OCI-LY1 (cell line): ENCODE data around the gene PRKCE.

Experiments
- H2AFZ ChIP-seq: fragments of 200-600 bp; sonication (generic), shearing (Covaris generic); 2 replicates; pipeline ENCODE4 v1.6.0; 2014; ENCODE audit warnings: antibody characterized with exemption, mild to moderate bottlenecking, low read length
- H3F3A ChIP-seq: fragments of 200-600 bp; sonication (generic), shearing (Covaris generic); 2 replicates; pipeline ENCODE4 v1.6.0; 2014; ENCODE audit warnings: mild to moderate bottlenecking, antibody characterized with exemption, low read length, moderate library complexity; ENCODE audit not compliant: insufficient read depth
- H3K27ac ChIP-seq: fragments of 200-600 bp; sonication (generic); 2 replicates; pipeline ENCODE4 v1.5.1; 2014; ENCODE audit warnings: low read length, mixed run types, mild to moderate bottlenecking, low read depth; ENCODE audit not compliant: poor library complexity, severe bottlenecking
- H3K27me3 ChIP-seq: fragments of 200-600 bp; sonication (generic); 2 replicates; pipeline ENCODE4 v1.6.0; 2014; ENCODE audit warnings: antibody characterized with exemption, mild to moderate bottlenecking, low read length, moderate library complexity; ENCODE audit not compliant: insufficient read depth
- H3K36me3 ChIP-seq: fragments of 200-600 bp; sonication (generic); 2 replicates; pipeline ENCODE4 v1.6.1; 2014; ENCODE audit warnings: mild to moderate bottlenecking, antibody characterized with exemption, low read length, moderate library complexity, mixed read lengths; ENCODE audit not compliant: insufficient read depth
- H3K4me1 ChIP-seq: fragments of 200-600 bp; sonication (generic); 2 replicates; pipeline ENCODE4 v1.5.1; 2014; ENCODE audit warnings: mild to moderate bottlenecking, low read length, moderate library complexity; ENCODE audit not compliant: insufficient read depth, severe bottlenecking
- H3K4me2 ChIP-seq: fragments of 200-600 bp; sonication (generic), shearing (Covaris generic); 2 replicates; pipeline ENCODE4 v1.6.1; 2014; ENCODE audit warnings: low read length
- H3K4me3 ChIP-seq: fragments of 200-600 bp; sonication (generic); 2 replicates; pipeline ENCODE4 v1.5.1; 2014; ENCODE audit warnings: low read length, low read depth, mild to moderate bottlenecking, mixed read lengths; ENCODE audit not compliant: poor library complexity, severe bottlenecking
- H3K79me2 ChIP-seq: fragments of 200-600 bp; shearing (Covaris generic); 2 replicates; pipeline ENCODE4 v1.6.1; 2016; ENCODE audit warnings: mixed run types, low read length, mixed read lengths; ENCODE audit not compliant: insufficient read depth
- H3K9ac ChIP-seq: fragments of 200-600 bp; sonication (generic), shearing (Covaris generic); 2 replicates; pipeline ENCODE4 v1.6.1; 2014; ENCODE audit warnings: mild to moderate bottlenecking, low read length, mixed read lengths
- H3K9me2 ChIP-seq: fragments of 200-600 bp; sonication (generic), shearing (Covaris generic); 2 replicates; pipeline ENCODE4 v1.6.1; 2014; ENCODE audit warnings: low read depth, mild to moderate bottlenecking, low read length, mixed read lengths
- H3K9me3 ChIP-seq: fragments of 200-600 bp; shearing (Covaris generic); 2 replicates; pipeline ENCODE4 v1.6.1; 2014; ENCODE audit warnings: low read length, mixed read lengths
- H4K20me1 ChIP-seq: fragments of 200-600 bp; sonication (generic), shearing (Covaris generic); 2 replicates; pipeline ENCODE4 v1.6.0; 2016; ENCODE audit warnings: mild to moderate bottlenecking, low read length; ENCODE audit not compliant: insufficient read depth
- CTCF ChIP-seq: fragments of 200-600 bp; sonication (generic), shearing (Covaris generic); IDR thresholded peaks from 2 replicates; pipeline ENCODE4 v1.5.1; 2017; ENCODE audit warnings: mild to moderate bottlenecking, antibody characterized with exemption, low read length, moderate library complexity, mixed read lengths
- EZH2 ChIP-seq: fragments of 200-600 bp; sonication (generic), shearing (Covaris generic); IDR thresholded peaks from 2 replicates; pipeline ENCODE4 v1.8.0; 2017; ENCODE audit warnings: borderline replicate concordance, mixed run types, mild to moderate bottlenecking, antibody characterized with exemption, low read length, moderate library complexity, mixed read lengths

Gene PRKCE

DNA sequence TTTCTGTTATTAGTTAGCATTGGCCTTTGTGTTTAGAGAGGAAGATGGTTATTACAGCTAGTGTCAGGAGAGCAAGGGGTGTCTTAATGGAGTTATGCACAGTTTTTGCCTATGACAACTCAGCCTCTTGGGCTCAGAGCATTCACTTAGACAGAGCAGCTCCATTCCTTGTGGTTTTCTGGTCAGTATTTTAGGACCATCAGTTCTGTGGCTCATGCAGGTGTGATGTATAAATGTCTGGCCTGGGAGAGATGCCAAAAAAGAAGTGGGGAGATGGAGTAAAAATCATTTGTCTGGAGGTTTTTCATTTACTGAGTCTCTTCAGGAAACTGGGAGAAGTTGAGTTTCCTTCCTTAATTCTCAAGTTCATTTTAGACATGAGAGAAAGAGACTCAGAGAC is 79.7 kb downstream of the PRKCE start:
- Histone ChIP-seq H2AFZ (no peak overlapping the region), H3K36me3 (peaks cover 6% of the 10 kb centered on the region; the same call in 1 of the 2 replicates), H3K4me1 (peaks cover 98% of the 10 kb centered on the region), H3F3A (peaks cover 16% of the 10 kb centered on the region; the same call in 1 of the 2 replicates), H3K9me3 (no peaks in the 10 kb centered on the region), H3K4me3 (no peak overlapping the region), H3K27ac (peak overlapping the region; percentile 100), H4K20me1 (no peaks in the 10 kb centered on the region), H3K9ac (no peak overlapping the region), H3K4me2 (no peak overlapping the region), H3K9me2 (no peaks in the 10 kb centered on the region), H3K79me2 (no peaks in the 10 kb centered on the region; the same call in 1 of the 2 replicates), H3K27me3 (no peaks in the 10 kb centered on the region)
- no peak for TF ChIP-seq CTCF

GRCh38 chr2:45732436-45732835 is 81.0 kb downstream of the PRKCE start:
- no peak overlapping the region for H3K9ac ChIP-seq

DNA sequence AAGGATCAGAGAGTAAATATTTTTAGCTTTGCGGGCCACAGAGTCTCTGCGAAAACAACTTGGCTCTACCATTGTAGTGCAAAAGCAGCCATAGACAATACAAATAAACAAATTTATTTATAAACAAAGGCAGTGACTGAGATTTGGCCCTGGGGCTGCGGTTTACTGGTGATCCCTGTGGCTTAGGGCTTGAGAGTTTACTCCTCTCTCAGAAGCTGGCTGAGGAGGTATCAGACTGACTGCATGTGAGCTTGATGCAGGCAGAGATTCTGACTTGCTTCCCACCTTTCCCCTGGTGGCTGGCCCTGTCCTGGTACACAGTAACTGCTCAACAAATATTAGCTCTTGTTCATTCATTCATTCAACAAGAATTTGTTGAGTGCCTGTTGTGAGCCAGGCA is 81.5 kb downstream of the PRKCE start:
- no peaks in the 10 kb centered on the region for H3K9me3 ChIP-seq
- H3K27me3 ChIP-seq, result no peaks in the 10 kb centered on the region
- H3K4me2 ChIP-seq, result peak overlapping the region; percentile 12
- H3K27ac ChIP-seq, result peak overlapping the region; percentile 100
- TF ChIP-seq CTCF, result no peak
- TF ChIP-seq EZH2, result no peak
- H3K4me1 ChIP-seq, result peaks cover 89% of the 10 kb centered on the region
- H3K9me2 ChIP-seq, result no peaks in the 10 kb centered on the region
- no peaks in the 10 kb centered on the region for H4K20me1 ChIP-seq
- peak overlapping the region; percentile 27; the same call in 1 of the 2 replicates for H3K9ac ChIP-seq
- no peaks in the 10 kb centered on the region; the same call in 1 of the 2 replicates for H3K79me2 ChIP-seq
- no peak overlapping the region for H2AFZ ChIP-seq
- H3F3A ChIP-seq, result peaks cover 15% of the 10 kb centered on the region; the same call in 1 of the 2 replicates
- H3K4me3 ChIP-seq, result no peak overlapping the region
- H3K36me3 ChIP-seq, result peaks cover 6% of the 10 kb centered on the region

More at GRCh38 chr2:45732436-45732835, 81.0 kb downstream of the PRKCE start:
- no peaks in the 10 kb centered on the region for H3K9me2 ChIP-seq
- H3F3A ChIP-seq, result peaks cover 16% of the 10 kb centered on the region; the same call in 1 of the 2 replicates
- no peaks in the 10 kb centered on the region for H3K9me3 ChIP-seq
- no peak for TF ChIP-seq EZH2
- TF ChIP-seq CTCF, result no peak
- no peak overlapping the region for H2AFZ ChIP-seq
- H3K4me3 ChIP-seq, result no peak overlapping the region
- H3K36me3 ChIP-seq, result peaks cover 6% of the 10 kb centered on the region
- H3K27me3 ChIP-seq, result no peaks in the 10 kb centered on the region
- peak overlapping the region; percentile 100 for H3K27ac ChIP-seq
- no peaks in the 10 kb centered on the region; the same call in 1 of the 2 replicates for H3K79me2 ChIP-seq
- no peaks in the 10 kb centered on the region for H4K20me1 ChIP-seq
- peak overlapping the region; percentile 12 for H3K4me2 ChIP-seq
- H3K4me1 ChIP-seq, result peaks cover 89% of the 10 kb centered on the region
